Right forelimb (tissue), 1 donor: ENCODE results near the gene IGFALS.

Source experiments
- DNase-seq: peaks from one replicate; pipeline ENCODE4 v3.0.0-alpha.2; 2018

The IGFALS gene

GRCh38 chr16:1763521-1764511 lies 29.7 kb downstream of the IGFALS start:
- DNase-seq = peak; percentile 61

- DNase-seq = no peak
These were observed 30.5 kb downstream of the IGFALS start for GRCh38 chr16:1762879-1763520.

GRCh38 chr16:1762196-1762878 lies 31.2 kb downstream of the IGFALS start:
- DNase-seq = no peak

DNA sequence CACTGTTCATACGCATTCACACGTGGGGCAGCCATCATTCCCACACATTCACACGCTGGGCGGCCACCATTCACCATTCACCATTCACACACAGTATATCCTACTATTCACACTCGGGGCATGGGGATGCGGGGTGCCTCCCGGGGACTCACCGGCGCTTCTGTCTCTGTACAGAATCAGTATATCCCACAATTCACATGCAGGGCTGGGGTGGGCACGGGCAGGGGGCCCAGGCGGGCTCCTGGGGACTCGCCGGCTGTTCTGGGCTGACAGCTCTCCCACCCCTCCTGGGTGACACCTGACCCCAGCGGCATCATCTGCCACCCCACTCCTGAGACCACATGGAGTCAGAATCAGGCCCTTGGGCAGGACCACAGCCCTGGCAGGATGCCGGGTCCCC lies 31.8 kb downstream of the IGFALS start:
- DNase-seq = no peak

GRCh38 chr16:1760911-1761310 lies 32.6 kb downstream of the IGFALS start:
- DNase-seq = peak; percentile 40

DNA sequence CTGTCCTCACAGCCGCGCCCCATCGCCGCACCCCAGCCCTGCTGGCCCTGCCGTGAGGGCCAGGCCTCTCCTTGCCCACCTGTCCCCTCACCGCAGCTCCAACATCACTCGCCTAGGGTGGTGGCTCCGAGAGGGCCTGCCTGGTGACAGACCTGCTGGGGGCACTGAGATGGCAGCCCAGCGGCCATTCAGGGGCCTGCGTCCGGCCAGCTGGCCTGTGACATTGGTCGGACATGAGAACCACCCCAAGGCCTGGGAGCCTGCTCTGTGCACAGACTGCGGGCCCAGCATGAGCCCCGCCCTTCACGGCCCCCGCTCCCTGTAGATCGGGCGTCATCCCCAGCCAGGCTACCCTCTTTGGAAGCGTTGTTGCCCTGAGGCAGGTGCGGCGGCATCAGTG lies 34.0 kb downstream of the IGFALS start:
- no peak for DNase-seq

GRCh38 chr16:1758923-1759322 lies 34.6 kb downstream of the IGFALS start:
- peak; percentile 36 for DNase-seq

- no peak for DNase-seq
These were observed 35.6 kb downstream of the IGFALS start for GRCh38 chr16:1757714-1758461.

DNA sequence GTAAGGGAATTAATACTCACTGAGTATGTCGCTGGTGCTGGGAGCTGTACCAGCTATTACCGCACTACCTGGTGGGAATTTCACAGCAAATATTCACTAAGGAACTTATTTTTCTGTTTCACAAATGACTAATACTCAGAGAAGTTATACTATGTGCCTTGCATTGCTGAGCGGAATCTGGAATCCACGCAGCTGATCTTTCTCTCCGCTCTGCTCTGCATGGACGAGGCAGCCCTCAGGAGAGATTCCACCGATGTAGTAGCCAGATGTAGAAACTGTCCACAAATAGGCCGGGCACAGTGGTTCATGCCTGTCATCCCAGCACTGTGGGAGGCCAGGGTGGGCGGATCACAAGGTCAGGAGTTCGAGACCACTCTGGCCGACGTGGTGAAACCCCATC lies 39.3 kb downstream of the IGFALS start:
- no peak for DNase-seq

- no peak for DNase-seq
These were observed 40.7 kb downstream of the IGFALS start for GRCh38 chr16:1752853-1753252.

DNA sequence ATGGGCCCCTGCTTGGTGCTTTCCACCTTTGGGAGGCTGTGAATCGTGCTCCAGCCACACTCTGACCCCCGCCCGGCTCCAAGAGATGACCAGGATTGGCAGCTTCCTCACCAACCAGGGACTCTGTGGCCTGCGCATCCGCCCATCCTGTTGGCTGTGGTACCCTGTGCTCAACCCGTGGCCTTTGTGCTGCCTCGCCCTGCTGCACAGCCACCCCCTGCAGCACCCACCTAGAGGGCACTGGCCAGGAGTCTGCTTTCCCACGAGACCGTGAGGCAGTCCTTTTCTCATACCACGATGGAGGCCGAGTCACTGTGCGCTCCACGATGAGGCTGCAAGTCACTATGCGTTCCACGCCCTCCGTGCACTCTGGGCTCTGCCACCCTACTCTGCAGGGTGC lies 41.6 kb downstream of the IGFALS start:
- DNase-seq = no peak

DNA sequence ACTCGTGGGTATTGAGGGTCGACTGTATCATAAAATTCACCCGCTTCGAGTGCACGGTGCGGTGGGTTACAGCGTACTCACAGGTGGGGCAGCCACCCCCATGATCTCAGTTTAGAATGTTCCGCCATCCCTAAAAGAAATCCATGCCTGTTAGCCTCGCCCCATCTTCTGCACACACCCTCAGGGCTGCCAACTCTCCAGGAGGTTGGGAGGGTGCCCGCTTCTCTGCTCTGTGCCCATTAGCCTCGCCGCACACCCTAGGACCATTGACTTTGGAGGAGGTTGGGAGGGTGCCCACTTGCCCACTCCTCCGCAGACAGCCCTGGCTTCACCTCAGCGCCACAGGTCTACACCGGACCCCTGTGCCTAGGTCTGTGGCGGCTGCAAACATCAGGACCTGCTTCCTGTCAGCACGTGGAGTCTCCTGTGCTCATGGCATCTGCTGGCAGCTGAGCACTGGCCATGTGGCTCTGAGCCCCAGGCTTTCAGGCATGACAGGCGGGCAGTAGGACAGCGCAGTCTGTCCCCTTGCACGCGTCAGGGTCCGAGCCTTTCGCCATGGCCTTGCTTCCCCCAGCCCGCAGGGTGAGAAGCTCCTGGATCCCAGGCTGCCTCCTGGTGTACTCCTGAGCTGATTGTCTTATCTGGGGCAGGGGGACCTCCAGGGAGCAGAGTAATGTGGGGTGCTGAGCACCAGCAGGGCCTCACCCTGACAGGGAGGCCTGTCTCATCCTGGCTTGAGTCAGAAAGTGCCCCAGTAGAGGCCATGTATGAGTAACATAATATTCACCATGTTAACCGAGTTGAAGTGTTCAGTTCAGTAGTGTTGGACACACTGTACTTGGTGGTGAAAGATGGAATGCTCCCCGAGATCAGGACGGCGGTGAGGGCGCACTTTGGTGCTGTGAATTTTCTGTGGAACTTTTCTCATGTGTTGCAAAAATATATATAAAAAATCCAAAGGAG lies 44.1 kb downstream of the IGFALS start:
- no peak for DNase-seq

- no peak for DNase-seq
These were observed 45.6 kb downstream of the IGFALS start for GRCh38 chr16:1747934-1748333.

GRCh38 chr16:1746693-1747195 lies 46.8 kb downstream of the IGFALS start:
- DNase-seq = no peak

DNA sequence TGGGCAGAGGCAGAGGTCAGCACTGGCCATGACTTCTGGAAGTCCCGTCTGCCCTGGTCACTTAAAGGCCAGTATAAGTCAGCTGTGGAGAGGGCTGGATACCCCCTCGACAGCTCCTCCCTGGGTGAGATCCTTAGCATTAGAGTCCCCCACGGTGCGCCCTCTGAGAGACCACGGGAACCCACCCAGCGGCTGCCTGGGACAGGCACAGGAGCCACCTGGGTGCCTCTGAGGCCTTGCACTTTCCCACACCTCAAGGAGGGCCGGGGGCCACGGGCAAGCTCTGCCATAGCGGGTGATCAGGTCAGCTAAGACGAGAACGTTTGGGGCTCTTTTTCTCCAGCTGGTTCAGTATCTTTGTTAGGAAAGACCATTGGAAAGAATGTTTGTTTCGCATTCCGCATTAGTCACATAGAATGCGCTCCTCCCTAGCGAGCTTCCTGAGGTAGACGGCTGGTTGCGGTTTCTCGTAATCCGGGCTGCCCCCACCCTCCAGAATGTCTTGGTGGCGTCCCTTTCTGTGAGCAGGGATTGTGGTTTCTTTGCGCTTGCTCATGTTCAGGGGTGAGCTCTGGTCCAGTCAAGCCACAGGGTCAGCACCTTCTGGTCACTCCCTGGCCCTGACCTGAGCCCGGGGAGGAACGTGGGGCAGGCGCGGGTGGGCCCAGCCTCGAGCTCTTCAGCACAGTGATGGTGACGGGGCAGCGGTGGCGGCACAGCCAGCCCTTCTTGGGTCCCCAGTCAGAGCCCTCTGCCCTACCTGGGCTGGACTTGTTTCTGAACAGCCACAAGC lies 47.4 kb downstream of the IGFALS start:
- no peak for DNase-seq

DNA sequence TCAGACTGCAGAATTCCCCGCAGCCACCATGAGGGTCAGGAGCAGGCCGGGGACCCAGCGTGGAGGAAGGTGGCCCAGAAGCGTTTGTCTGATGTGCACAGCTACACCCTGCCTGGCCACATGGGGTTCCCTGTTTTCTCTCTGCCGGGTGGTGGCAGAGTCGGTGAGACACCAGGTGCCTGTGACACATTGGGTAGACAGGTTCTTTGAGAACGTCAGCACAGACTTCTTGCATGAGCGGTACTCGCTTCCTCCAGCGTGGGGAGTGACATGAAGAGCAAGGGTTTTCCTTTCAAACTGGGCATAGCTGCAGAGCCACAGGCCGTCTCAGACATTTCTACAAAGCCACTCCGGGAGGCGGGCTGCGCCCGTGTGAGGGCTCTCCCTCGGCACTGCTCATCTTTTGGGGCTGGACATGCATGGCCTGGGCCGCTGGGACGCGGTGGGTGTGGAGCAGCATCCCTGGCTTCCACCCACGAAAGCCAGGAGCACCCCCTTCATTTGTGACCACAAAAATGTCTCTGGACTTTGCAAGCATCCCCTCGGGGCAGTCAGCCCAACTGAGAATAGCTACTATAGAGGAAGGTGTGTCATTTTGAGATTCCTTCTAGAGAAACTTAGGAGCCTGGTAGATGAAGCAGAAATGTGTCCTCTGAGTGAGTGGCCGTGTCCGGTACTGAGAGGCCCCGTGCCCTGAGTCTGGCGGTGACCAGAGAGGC lies 48.2 kb downstream of the IGFALS start:
- no peak for DNase-seq

- DNase-seq = no peak
These were observed 49.1 kb downstream of the IGFALS start for GRCh38 chr16:1744338-1744840.

DNA sequence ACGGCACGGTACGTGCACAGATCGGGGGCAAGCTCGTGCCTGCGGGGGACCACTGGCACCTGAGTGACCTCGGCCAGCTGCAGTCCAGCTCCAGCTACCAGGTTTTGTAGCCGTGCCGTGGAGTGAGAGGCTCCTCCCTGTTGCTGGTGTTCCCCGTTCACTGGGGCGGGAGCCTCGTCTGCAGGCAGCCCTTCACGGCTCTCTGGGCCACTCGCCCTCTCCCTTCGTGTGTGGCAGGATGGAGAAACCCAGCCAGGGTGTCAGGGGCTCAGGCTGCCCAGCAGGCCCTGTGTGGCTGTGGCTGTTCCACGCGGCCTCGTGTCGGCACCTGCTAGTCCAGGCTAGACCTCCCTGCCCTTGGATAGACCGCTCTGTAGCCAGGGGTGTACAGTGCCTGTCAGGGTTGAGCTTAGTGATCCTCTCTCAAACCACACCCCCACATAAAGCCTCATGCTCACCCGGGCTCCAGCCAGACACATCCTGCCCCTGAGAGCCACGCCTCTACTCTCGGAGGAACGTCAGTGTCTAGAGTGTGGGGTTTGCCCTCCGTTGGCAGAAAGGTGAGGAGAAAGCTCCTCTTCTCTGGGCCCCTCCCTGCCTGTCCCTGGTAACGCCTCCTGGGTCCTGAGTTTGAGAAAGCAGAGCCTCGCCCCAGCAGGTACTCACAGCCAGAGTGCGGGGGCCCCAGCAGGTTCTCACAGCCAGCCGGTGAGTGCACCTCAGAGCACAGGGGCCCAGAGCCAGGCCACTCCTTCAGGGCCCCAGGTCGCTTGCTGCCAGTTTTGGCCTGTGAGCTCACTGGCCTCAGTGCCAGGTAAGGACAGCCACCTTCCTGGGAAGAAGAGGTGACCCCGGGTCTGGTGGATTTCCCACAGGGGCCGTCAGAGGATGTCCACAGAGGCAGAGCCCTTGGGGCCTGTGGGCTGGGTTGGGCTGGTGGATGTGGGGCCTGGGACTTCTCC lies 49.8 kb downstream of the IGFALS start:
- no peak for DNase-seq
